Neural progenitor cell (in vitro differentiated cells): ENCODE results near the gene CBFA2T2.
"Not testable (repeated sequence)": the region's sequence is repeated elsewhere in the genome, so short reads cannot be mapped to it uniquely, and the experiment has no call there.

Experiments
- EZH2 ChIP-seq: fragments of 200-600 bp; sonication (generic); IDR thresholded peaks from 2 replicates; pipeline ENCODE4 v1.6.1; 2017; ENCODE audit warnings: antibody characterized with exemption, mild to moderate bottlenecking, moderate library complexity
- TF ChIP-seq, protein P1 (sequence below): fragments of 200-600 bp; sonication (generic); IDR thresholded peaks from 2 replicates; pipeline ENCODE4 v1.5.1; 2017; ENCODE audit warnings: antibody characterized with exemption, mild to moderate bottlenecking

DNA sequence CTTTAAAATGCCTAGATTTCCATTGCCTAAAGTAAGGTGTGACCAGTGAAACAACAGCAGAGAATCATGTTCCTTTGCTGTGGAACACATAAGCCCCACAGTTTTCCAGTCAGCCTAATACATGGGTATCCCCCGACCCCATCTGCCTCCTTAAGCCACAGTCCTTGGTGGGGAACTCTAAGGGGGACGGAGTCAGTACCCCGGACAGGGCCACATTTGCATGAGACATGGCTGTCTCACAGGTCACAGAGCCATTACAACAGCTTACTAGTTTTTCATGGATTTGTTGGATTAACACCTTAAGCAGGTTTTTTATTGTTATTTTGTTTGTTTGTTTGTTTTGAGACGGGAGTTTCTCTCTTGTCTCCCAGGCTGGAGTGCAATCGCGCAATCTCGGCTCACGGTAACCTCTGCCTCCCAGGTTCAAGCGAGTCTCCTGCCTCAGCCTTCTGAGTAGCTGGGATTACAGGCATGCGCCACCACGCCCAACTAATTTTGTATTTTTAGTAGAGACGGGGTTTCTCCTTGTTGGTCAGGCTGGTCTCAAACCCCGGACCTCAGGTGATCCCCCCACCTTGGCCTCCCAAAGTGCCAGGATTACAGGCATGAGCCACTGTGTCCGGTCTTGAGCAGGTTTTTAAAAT, 157.2 kb downstream of the CBFA2T2 start:
- TF ChIP-seq, protein P1, sequence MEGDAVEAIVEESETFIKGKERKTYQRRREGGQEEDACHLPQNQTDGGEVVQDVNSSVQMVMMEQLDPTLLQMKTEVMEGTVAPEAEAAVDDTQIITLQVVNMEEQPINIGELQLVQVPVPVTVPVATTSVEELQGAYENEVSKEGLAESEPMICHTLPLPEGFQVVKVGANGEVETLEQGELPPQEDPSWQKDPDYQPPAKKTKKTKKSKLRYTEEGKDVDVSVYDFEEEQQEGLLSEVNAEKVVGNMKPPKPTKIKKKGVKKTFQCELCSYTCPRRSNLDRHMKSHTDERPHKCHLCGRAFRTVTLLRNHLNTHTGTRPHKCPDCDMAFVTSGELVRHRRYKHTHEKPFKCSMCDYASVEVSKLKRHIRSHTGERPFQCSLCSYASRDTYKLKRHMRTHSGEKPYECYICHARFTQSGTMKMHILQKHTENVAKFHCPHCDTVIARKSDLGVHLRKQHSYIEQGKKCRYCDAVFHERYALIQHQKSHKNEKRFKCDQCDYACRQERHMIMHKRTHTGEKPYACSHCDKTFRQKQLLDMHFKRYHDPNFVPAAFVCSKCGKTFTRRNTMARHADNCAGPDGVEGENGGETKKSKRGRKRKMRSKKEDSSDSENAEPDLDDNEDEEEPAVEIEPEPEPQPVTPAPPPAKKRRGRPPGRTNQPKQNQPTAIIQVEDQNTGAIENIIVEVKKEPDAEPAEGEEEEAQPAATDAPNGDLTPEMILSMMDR = not testable (repeated sequence)
- not testable (repeated sequence) for TF ChIP-seq EZH2
